ENCODE measurements around the gene FLT1.

Gene FLT1

GRCh38 chr13:28396053-28396452, 98.9 kb downstream of the FLT1 start:
- in situ Hi-C loops (cut with HindIII; ENCODE audit: low pct_unique_long_range_greater_than_20kb, low sequenced_read_pairs), result no loop called here
- DNase-seq (ENCODE audit: low read depth in 1 of 2, low spot score in 1 of 2), result no peak
- no peak for TF ChIP-seq JUND (IDR thresholded peaks at IDR 0.05; ENCODE audit: low read depth)

GRCh38 chr13:28394422-28394821, 100.5 kb downstream of the FLT1 start:
- no peak for DNase-seq (ENCODE audit: low read depth in 1 of 2, low spot score in 1 of 2)
- in situ Hi-C loops (cut with HindIII; ENCODE audit: low pct_unique_long_range_greater_than_20kb, low sequenced_read_pairs), result no loop called here
- no peak for TF ChIP-seq JUND (IDR thresholded peaks at IDR 0.05; ENCODE audit: low read depth)

GRCh38 chr13:28392896-28393505, 101.9 kb downstream of the FLT1 start:
- DNase-seq (ENCODE audit: low read depth in 1 of 2, low spot score in 1 of 2), result no peak
- in situ Hi-C loops (cut with HindIII; ENCODE audit: low pct_unique_long_range_greater_than_20kb, low sequenced_read_pairs), result no loop called here
- no peak for TF ChIP-seq JUND (IDR thresholded peaks at IDR 0.05; ENCODE audit: low read depth)

GRCh38 chr13:28392428-28392827, 102.5 kb downstream of the FLT1 start:
- in situ Hi-C loops (cut with HindIII; ENCODE audit: low pct_unique_long_range_greater_than_20kb, low sequenced_read_pairs), result no loop called here
- DNase-seq (ENCODE audit: low read depth in 1 of 2, low spot score in 1 of 2), result no peak
- TF ChIP-seq JUND (IDR thresholded peaks at IDR 0.05; ENCODE audit: low read depth), result no peak

- in situ Hi-C loops (cut with HindIII; ENCODE audit: low pct_unique_long_range_greater_than_20kb, low sequenced_read_pairs), result no loop called here
These were observed 107.0 kb downstream of the FLT1 start for GRCh38 chr13:28387740-28388501.

GRCh38 chr13:28385362-28385761, 109.6 kb downstream of the FLT1 start:
- DNase-seq (ENCODE audit: low read depth in 1 of 2, low spot score in 1 of 2), result no peak
- in situ Hi-C loops (cut with HindIII; ENCODE audit: low pct_unique_long_range_greater_than_20kb, low sequenced_read_pairs), result no loop called here
- no peak for TF ChIP-seq JUND (IDR thresholded peaks at IDR 0.05; ENCODE audit: low read depth)

More at GRCh38 chr13:28387740-28388501, 107.0 kb downstream of the FLT1 start:
- no peak for DNase-seq (ENCODE audit: low read depth in 1 of 2, low spot score in 1 of 2)
- no peak for TF ChIP-seq JUND (IDR thresholded peaks at IDR 0.05; ENCODE audit: low read depth)

- no peak for TF ChIP-seq JUND (IDR thresholded peaks at IDR 0.05; ENCODE audit: low read depth)
- in situ Hi-C loops (cut with HindIII; ENCODE audit: low pct_unique_long_range_greater_than_20kb, low sequenced_read_pairs), result no loop called here
- DNase-seq (ENCODE audit: low read depth in 1 of 2, low spot score in 1 of 2), result no peak
These were observed 110.1 kb downstream of the FLT1 start for GRCh38 chr13:28384789-28385188.

GRCh38 chr13:28380319-28380718, 114.6 kb downstream of the FLT1 start:
- TF ChIP-seq JUND (IDR thresholded peaks at IDR 0.05; ENCODE audit: low read depth), result no peak
- in situ Hi-C loops (cut with HindIII; ENCODE audit: low pct_unique_long_range_greater_than_20kb, low sequenced_read_pairs), result no loop called here
- DNase-seq (ENCODE audit: low read depth in 1 of 2, low spot score in 1 of 2), result no peak

- no peak for TF ChIP-seq JUND (IDR thresholded peaks at IDR 0.05; ENCODE audit: low read depth)
These were observed 115.4 kb downstream of the FLT1 start for GRCh38 chr13:28379371-28380083.

GRCh38 chr13:28376604-28377003, 118.3 kb downstream of the FLT1 start:
- DNase-seq (ENCODE audit: low read depth in 1 of 2, low spot score in 1 of 2), result no peak
- in situ Hi-C loops (cut with HindIII; ENCODE audit: low pct_unique_long_range_greater_than_20kb, low sequenced_read_pairs), result no loop called here
- TF ChIP-seq JUND (IDR thresholded peaks at IDR 0.05; ENCODE audit: low read depth), result no peak

More at GRCh38 chr13:28379371-28380083, 115.4 kb downstream of the FLT1 start:
- DNase-seq (ENCODE audit: low read depth in 1 of 2, low spot score in 1 of 2), result no peak
- in situ Hi-C loops (cut with HindIII; ENCODE audit: low pct_unique_long_range_greater_than_20kb, low sequenced_read_pairs), result no loop called here

- no peak for TF ChIP-seq JUND (IDR thresholded peaks at IDR 0.05; ENCODE audit: low read depth)
- in situ Hi-C loops (cut with HindIII; ENCODE audit: low pct_unique_long_range_greater_than_20kb, low sequenced_read_pairs), result no loop called here
- no peak for DNase-seq (ENCODE audit: low read depth in 1 of 2, low spot score in 1 of 2)
These were observed 119.5 kb downstream of the FLT1 start for GRCh38 chr13:28375250-28375930.

- in situ Hi-C loops (cut with HindIII; ENCODE audit: low pct_unique_long_range_greater_than_20kb, low sequenced_read_pairs), result no loop called here
- no peak for TF ChIP-seq JUND (IDR thresholded peaks at IDR 0.05; ENCODE audit: low read depth)
- no peak for DNase-seq (ENCODE audit: low read depth in 1 of 2, low spot score in 1 of 2)
These were observed 121.1 kb downstream of the FLT1 start for GRCh38 chr13:28373810-28374209.
